Fibroblast of lung (primary cell): ENCODE measurements around the gene C1S. TPM values are rescaled to one million over a fixed set of nuclear protein-coding genes. Genes with fewer than 3 reads are reported as not detected.

Experiments
- DNase-seq, 2 donors: peaks; one replicate each; pipeline versions ENCODE4 v3.0.0 to v3.0.0-alpha.2; 2010; ENCODE audit warnings: low read depth in 2 of 2
- H2AFZ ChIP-seq: 2 replicates; pipeline ENCODE4 v1.5.1; 2012; ENCODE audit warnings: low read length, control low read depth, inconsistent platforms
- H3K27ac ChIP-seq: 2 replicates; pipeline ENCODE4 v1.5.1; 2011; ENCODE audit warnings: low read length, control low read depth; ENCODE audit not compliant: insufficient read depth
- H3K27me3 ChIP-seq: 2 replicates; pipeline ENCODE4 v1.5.1; 2011; ENCODE audit warnings: mild to moderate bottlenecking, low read length; ENCODE audit not compliant: control insufficient read depth, insufficient read depth
- H3K36me3 ChIP-seq: 2 replicates; pipeline ENCODE4 v1.5.1; 2011; ENCODE audit warnings: low read length; ENCODE audit not compliant: control insufficient read depth, insufficient read depth
- H3K4me1 ChIP-seq: 2 replicates; pipeline ENCODE4 v1.5.1; 2011; ENCODE audit warnings: low read length; ENCODE audit not compliant: control insufficient read depth, insufficient read depth; ENCODE audit errors: extremely low read depth
- H3K4me2 ChIP-seq: 2 replicates; pipeline ENCODE4 v1.5.1; 2011; ENCODE audit warnings: low read length, control low read depth; ENCODE audit not compliant: insufficient read depth; ENCODE audit errors: extremely low read depth
- H3K4me3 ChIP-seq, 4 experiments: fragments of 200-600 bp in 1 of 4; sonication (generic) in 1 of 4; replicated peaks in 1 of 4; 2 replicates each; pipeline ENCODE4 v1.5.1; 2011 to 2016; ENCODE audit warnings: low read length in 4 of 4, low read depth in 3 of 4, mild to moderate bottlenecking in 3 of 4, control low read depth in 2 of 4, inconsistent platforms in 1 of 4, mixed read lengths in 1 of 4; ENCODE audit not compliant: insufficient read depth in 1 of 4; ENCODE audit errors: control extremely low read depth in 1 of 4
- H3K79me2 ChIP-seq: 2 replicates; pipeline ENCODE4 v1.5.1; 2012; ENCODE audit warnings: mild to moderate bottlenecking, low read length, inconsistent platforms; ENCODE audit not compliant: control insufficient read depth, insufficient read depth
- H3K9ac ChIP-seq: 2 replicates; pipeline ENCODE4 v1.5.1; 2011; ENCODE audit warnings: mild to moderate bottlenecking, low read length, control low read depth; ENCODE audit not compliant: insufficient read depth
- H3K9me3 ChIP-seq: 2 replicates; pipeline ENCODE4 v1.5.1; 2012; ENCODE audit warnings: low read depth, low read length; ENCODE audit not compliant: control insufficient read depth, insufficient read depth
- H4K20me1 ChIP-seq: 2 replicates; pipeline ENCODE4 v1.5.1; 2011; ENCODE audit warnings: low read length; ENCODE audit not compliant: control insufficient read depth, insufficient read depth; ENCODE audit errors: extremely low read depth
- CTCF ChIP-seq, 2 donors: IDR thresholded peaks in 1 of 2; conservative IDR thresholded peaks in 1 of 2; 1 replicate in 1 of 2; 2 replicates in 1 of 2; pipeline ENCODE4 v1.5.1; 2011 to 2012; ENCODE audit warnings: low read length in 2 of 2, control low read depth in 1 of 2, inconsistent platforms in 1 of 2, low read depth in 1 of 2, mild to moderate bottlenecking in 1 of 2
- EZH2 ChIP-seq: IDR thresholded peaks from 2 replicates; pipeline ENCODE4 v1.5.1; 2012; ENCODE audit warnings: low read length, control low read depth, mild to moderate bottlenecking; ENCODE audit errors: missing control alignments
- polyA plus RNA-seq, 2 donors: library from polyadenylated mRNA; depleted of rRNA in 1 of 2; stranded (reverse) in 1 of 2; unstranded in 1 of 2; fragments of >200 nt; gene quantifications; 2 replicates each; pipeline ENCODE4 v1.2.1, GENCODE V29; 2011 to 2012; ENCODE audit warnings: missing spikeins in 1 of 2
- total RNA-seq: library from RNA; depleted of rRNA; stranded (reverse); fragments of >200 nt; gene quantifications from 2 replicates; pipeline ENCODE4 v1.2.1, GENCODE V29; 2014

The C1S gene
- total and polyA plus RNA-seq, 2 donors (not counting 1 experiment from before 2014, with no cell fraction given) = 507 to 997 TPM

DNA sequence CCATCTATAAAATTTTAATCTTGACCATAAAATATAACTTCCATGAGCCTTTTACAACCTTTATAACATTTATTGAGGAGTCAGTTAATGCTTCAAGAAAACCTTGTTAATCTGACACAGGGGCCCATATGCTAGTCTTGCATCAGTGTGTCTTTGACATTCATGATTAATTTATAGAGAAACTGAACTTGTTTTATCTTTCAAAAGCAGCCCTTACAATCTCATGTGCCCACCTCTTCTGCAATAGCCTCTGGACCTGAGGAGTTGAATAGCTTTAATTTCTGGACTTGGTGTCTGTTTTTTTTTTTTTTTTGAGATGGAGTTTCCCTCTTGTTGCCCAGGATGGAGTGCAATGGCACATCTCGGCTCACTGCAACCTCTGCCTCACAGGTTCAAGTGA lies 33.7 kb upstream of the C1S start:
- H3K4me1 ChIP-seq = no peaks in the 10 kb centered on the region
- TF ChIP-seq EZH2 (no peak), CTCF (conservative IDR thresholded peaks at IDR 0.05 in 1 of 2, IDR thresholded peaks at IDR 0.05 in 1 of 2; ENCODE audit: low read depth in 1 of 2, low read length in 2 of 2) (no peak)

DNA sequence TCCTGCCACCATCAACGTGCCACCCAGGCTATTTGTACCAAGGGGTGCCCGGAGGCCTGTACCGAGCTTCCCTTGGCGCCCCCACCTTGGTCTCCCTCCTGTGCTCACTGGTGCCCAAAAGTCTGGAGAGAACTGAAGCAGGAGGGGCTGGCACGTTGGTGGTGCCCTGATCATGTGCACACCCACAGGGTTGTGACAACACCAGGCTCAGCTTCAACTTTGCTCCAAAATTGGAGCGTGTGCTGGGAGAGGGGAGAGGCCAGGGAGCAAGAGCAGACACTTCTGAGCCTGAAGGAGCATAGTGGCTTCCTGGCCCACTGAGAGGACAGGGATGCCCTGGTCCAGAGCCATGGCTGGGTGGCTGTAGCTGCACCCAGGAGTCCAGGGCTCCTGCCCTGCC lies 29.2 kb upstream of the C1S start:
- H4K20me1 ChIP-seq = no peaks in the 10 kb centered on the region
- peaks cover 6% of the 10 kb centered on the region for H3K27me3 ChIP-seq
- no peak overlapping the region for H3K4me2 ChIP-seq
- H3K27ac ChIP-seq = no peak overlapping the region
- H3K4me3 ChIP-seq = no peak overlapping the region
- no peak for DNase-seq
- H3K36me3 ChIP-seq = no peaks in the 10 kb centered on the region
- no peaks in the 10 kb centered on the region for H3K4me1 ChIP-seq
- H3K9me3 ChIP-seq = no peaks in the 10 kb centered on the region
- no peaks in the 10 kb centered on the region for H3K79me2 ChIP-seq
- TF ChIP-seq EZH2 = no peak
- no peak for TF ChIP-seq CTCF (conservative IDR thresholded peaks at IDR 0.05 in 1 of 2, IDR thresholded peaks at IDR 0.05 in 1 of 2; ENCODE audit: low read depth in 1 of 2, low read length in 2 of 2)
- no peak overlapping the region for H2AFZ ChIP-seq
- no peak overlapping the region for H3K9ac ChIP-seq

More for the DNA sequence above, 33.7 kb upstream of the C1S start:
- H4K20me1 ChIP-seq = no peaks in the 10 kb centered on the region
- no peak overlapping the region for H3K4me2 ChIP-seq
- no peak overlapping the region for H2AFZ ChIP-seq
- H3K79me2 ChIP-seq = no peaks in the 10 kb centered on the region
- no peaks in the 10 kb centered on the region for H3K27me3 ChIP-seq
- H3K36me3 ChIP-seq = no peaks in the 10 kb centered on the region
- DNase-seq = no peak
- H3K4me3 ChIP-seq = no peak overlapping the region
- no peak overlapping the region for H3K9ac ChIP-seq
- no peaks in the 10 kb centered on the region for H3K9me3 ChIP-seq
- no peak overlapping the region for H3K27ac ChIP-seq

GRCh38 chr12:7032990-7033389 lies 27.5 kb upstream of the C1S start:
- H3K4me3 ChIP-seq = no peak overlapping the region
- H2AFZ ChIP-seq = no peak overlapping the region
- H3K27ac ChIP-seq = no peak overlapping the region
- no peak for TF ChIP-seq EZH2
- TF ChIP-seq CTCF (conservative IDR thresholded peaks at IDR 0.05 in 1 of 2, IDR thresholded peaks at IDR 0.05 in 1 of 2; ENCODE audit: low read depth in 1 of 2, low read length in 2 of 2) = no peak
- no peaks in the 10 kb centered on the region for H3K4me1 ChIP-seq
- no peak for DNase-seq
- no peak overlapping the region for H3K9ac ChIP-seq
- H3K79me2 ChIP-seq = no peaks in the 10 kb centered on the region
- H3K9me3 ChIP-seq = no peaks in the 10 kb centered on the region
- H3K27me3 ChIP-seq = peaks cover 6% of the 10 kb centered on the region
- H3K4me2 ChIP-seq = no peak overlapping the region
- H3K36me3 ChIP-seq = no peaks in the 10 kb centered on the region
- no peaks in the 10 kb centered on the region for H4K20me1 ChIP-seq
